Measurements from ENCODE around the gene SPRED2.

SPRED2 gene, protein sequence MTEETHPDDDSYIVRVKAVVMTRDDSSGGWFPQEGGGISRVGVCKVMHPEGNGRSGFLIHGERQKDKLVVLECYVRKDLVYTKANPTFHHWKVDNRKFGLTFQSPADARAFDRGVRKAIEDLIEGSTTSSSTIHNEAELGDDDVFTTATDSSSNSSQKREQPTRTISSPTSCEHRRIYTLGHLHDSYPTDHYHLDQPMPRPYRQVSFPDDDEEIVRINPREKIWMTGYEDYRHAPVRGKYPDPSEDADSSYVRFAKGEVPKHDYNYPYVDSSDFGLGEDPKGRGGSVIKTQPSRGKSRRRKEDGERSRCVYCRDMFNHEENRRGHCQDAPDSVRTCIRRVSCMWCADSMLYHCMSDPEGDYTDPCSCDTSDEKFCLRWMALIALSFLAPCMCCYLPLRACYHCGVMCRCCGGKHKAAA

DNA sequence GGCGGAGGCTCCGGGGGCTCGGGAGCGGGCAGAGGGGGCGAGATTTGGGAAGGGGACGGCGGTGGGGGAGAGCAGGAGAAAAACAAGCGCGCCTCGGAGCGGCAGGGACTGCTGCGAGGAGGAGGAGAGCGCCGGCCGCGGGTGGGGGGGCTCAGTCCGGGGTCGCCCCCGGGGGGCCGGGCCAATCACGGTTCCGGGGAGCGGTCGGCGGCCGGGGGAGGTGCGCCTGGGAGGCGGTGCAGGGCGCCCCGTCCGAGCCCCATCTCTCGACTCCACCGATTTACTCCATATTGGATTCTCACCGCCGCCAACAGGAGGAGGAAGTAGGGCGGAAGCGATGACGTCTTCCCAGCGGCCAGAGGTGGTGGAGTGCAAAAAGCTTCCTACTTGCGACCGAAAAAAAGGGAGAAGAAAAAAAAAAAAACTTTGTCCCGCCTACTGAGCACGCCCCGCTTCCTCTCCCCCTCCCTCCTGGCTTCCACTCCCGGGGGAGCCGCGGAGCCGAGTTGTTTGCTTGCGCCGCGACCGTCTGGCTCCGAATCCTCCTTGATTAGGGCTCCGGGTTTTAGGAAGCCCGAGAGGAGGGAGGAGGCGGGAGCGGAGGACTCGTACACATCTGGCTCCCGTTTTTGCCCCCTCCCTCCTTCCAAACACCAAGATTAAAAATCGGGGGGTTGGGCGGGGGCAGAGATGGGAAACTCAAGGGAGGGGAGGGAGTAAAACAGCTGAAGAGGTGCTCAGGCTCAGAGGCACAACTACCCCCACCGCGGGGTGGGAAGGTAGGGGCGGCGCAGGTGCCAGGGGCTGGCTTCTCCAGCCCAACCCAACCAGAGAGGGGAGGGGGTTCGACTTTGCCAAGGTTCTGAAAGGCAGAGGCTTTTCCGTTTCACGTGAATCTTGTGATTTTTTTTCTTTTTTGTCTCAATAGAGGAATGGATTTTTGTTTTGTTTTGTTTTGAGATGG is at the start of gene SPRED2:
SPRED2 (minus strand) TSS at position 373 of the 964 bp plus-strand sequence. CDS start 612 bp downstream, outside the sequence.
- peak; percentile 84 for DNase-seq

DNA sequence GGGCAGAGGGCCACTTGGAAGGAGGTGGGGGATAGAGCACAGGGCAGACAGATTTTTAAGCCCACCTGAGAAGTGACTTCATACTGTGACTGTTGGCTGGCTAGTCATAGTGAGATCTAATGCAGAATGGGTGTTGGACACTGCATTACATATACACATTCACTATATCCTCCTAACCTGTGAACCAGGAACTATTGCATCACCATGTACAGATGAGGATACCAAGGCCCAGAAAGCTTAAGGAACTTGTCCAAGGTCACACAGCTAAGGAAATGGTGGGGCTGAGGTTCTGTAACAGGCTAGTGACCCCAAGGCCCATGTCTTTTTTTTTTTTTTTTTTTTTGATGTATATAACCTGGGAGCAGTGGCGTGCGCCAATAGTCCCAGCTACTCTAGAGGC is 49.6 kb upstream of the SPRED2 start:
- no peak for DNase-seq

DNA sequence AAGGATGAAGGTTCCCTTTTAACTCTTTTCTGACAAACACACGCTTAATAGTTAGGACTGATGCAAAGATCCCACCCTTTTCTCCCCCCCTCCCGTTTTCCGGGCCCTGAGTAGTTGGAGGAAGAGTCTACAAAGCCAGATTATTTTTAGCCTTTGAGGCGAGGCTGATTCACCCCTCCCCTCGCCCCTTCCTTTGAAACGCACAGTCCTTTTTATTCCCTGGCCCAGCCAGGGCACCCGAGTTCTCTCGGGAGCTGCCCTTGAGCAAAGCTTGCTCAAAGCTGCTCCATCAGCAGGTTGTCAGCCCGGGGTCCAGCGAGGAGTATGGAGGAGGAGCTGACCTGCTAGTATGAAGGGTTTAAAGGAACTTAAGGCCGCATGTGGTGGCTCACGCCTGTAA is 47.1 kb upstream of the SPRED2 start:
- DNase-seq: no peak

DNA sequence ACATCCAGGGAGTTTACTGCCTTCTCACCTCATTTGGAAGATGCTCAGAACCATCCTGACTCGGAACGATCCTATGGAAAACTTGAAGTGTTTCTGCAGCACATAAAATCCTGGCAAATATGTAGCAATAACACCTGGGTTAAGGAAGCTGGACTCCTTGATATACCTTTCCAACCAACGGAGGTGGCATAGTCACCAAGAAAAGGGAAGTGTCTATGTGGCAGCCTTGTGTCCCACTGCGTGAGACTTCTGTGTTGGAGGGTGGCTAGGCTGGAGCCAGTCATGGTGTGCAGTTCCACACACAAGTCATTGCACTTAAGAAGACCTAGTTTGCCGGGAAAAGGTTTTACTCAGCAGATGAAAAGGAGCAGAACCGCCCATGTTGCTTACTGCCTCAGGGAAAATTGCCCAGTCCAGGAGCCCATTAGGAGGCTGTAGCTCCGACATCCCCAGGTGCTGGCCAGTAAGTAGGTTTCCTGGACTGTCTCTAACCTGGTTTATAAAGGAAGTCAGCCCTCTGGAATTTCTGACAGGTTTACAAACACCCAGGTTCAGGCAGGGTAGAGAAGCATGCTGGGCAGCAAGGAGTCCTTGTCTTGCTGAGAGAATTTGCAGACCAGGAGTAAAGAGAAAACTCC is 46.2 kb upstream of the SPRED2 start:
- no peak for DNase-seq

DNA sequence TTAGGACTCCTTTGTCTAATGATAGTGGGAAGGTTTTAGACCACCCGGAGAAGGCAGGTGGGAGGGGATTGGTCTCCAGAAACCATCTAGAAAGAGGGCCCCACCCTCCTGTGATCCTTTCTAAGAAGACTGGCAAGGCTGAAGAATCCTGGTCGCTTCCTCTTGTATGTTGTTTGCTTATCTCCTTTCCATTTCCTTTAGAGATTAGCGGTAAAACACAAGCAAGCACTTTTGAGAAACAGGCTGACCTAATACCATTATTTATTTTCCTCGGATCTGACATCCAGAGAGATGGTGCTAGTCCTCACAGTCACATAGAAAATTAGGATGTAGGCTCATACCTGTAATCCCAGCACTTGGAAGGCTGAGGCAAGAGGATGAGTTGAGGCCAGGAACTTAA is 45.2 kb upstream of the SPRED2 start:
- DNase-seq: no peak

DNA sequence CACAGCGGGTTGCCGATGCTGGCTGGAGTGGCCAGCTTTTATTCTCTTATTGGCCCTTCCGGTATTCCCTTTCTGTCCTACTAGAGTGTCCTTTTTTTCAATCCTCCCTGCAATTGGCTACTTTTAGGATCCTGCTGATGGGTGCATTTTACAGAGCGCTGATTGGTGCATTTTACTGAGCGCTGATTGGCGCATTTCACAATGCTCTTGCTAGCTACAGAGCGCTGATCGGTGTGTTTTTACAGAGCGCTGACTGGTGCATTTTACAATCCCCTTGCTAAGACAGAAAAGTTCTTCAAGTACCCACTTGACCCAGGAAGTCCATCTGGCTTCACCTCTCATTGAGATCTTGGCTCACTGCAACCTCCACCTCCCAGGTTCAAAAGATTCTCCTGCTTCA is 44.4 kb upstream of the SPRED2 start:
- no peak for DNase-seq

DNA sequence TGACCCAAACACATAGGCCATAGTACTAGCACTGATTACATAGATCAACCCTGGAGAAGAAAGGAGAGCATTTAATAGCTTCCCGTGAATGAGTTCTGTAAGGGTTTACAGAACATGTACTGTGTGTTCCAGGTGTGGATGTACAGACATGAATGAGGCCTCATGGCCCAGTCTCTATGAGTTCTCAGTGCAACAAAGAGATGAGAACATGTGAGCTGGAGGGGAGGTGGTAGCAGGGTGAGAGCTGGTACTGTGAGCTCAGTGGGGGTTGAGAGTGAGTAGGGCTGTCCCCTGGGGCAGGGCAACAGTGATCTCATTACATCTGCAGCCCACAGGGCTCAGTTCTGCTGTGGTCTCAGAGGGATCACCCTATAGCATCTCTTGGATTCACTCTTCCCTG is 42.6 kb upstream of the SPRED2 start:
- DNase-seq: no peak

DNA sequence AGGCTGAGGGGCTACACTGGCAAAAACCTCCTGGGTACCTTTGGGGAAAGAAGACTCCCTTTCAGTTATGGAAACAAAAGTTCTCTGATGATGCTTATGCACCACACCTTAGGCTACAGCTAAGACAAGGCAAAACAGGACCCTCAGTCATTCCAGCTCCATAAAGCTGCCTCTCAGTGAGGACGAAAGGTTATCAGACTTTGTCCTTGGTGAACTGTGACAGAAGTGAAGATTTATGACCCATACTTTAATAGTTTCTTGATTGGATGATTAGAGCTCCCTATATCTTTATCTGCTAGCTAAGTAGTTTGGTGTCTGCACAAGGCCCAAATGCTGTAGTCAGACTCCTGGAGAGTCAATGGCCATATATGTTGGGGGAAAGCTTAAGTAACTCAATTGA is 40.6 kb upstream of the SPRED2 start:
- no peak for DNase-seq

DNA sequence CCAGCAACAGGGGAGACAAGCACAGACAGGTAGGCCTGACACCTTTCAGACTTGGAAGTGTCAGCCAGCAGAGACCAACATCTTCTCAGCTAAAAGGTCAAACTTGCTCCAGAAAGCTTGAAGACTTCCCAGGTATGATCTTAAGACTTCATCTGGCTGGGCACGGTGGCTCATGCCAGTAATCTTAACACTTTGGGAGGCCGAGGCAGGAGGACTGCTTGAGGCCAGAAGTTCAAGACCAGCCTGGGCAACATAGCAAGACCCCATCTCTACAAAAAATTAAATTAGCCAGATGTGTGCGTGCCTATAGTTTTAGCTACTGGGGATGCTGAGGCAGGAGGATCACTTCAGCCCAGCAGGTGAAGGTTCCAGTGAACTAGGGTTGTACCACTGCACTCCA is 39.0 kb upstream of the SPRED2 start:
- DNase-seq: no peak

DNA sequence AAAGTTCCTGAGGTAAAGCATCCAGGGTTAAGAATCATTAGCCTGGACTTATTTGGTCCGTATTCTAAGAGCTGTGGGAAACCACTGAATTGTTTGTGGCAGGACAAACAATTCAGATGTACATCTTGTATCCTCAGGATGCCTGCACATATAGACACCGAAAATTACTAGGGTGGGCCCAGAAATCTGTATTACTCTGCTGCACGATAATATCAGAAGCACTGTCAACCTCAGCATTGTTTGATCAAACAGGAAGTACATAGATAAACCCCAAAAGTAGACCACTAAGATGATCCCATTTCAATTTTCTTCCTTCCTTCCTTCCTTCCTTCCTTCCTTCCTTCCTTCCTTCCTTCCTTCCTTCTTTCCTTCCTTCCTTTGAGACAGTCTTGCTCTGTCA is 34.2 kb upstream of the SPRED2 start:
- DNase-seq: no peak

DNA sequence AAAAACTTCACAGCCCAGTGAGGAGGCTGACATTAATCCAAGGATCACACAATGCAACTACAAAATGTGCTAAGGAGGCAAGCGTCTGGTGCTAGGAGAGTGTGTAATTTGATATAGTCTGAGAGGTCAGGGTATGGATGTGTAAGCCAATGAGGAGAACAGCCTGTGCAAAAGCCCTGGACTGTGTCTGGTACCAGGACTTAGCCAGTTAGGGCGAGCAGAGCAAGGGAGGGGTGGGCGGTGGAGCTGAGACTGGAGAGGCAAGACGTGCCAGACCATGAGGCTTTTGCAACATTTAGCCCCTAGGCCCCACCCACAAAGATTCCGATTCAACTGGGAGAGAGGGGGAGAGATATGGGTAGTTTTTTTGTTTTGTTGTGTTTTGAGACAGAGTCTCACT is 33.5 kb upstream of the SPRED2 start:
- no peak for DNase-seq

DNA sequence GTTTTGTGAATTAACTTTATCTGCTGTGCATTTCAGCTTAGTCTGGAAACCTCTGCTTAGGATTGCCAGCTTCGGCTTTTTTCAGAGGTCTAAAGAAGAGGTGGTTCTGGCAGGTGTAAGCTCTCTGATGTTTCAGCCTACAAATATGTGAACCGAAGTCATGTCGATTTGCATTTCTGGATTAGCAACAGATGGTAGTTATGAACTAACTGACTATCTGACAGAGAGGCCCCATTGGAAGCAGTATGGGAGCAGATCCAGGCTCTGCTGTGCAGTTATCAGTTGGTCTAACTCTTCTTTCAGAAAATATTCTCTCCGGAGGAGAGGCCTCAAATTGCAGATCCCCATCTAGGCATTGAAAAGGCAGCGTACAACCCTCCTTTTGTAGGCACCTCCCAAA is 32.7 kb upstream of the SPRED2 start:
- DNase-seq: no peak

DNA sequence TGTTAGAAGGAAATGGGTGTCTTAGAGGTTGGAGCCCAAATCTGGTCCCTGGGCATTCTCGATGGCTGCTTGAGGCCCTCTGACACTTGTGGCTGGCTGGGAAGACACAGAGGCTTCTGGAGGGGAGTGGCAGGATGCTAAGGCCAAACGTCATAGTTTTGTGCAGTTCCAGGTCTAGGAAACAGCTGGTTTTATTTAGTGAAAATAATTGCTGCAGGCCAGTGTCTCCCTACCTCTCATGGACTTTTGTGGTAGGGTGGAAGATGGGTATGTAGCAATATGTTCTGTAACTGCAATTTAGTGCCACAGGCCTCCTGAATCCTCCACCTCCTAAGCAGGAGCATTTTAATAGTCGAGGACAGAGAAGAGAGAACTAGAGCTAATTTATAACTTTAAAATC is 32.2 kb upstream of the SPRED2 start:
- DNase-seq: no peak

DNA sequence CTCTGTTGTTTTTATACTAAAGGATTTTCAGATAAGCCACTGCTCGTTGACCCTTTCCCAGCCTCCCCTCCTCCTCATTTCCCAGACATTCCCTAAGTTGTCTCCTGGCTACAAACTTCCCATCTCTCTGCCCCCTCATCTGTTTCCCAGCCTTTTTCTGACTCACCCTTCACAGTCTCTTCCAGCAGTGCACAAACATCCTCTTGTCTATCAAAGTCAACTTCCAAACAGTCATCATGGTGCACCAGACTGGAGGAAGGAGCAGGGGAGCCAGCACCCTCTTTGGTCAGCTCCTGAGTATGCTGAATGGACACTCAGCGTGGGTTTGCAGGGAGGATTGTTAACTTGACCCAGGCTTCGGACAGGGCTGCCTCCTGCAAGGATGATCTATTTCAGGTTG is 26.6 kb upstream of the SPRED2 start:
- DNase-seq: no peak

DNA sequence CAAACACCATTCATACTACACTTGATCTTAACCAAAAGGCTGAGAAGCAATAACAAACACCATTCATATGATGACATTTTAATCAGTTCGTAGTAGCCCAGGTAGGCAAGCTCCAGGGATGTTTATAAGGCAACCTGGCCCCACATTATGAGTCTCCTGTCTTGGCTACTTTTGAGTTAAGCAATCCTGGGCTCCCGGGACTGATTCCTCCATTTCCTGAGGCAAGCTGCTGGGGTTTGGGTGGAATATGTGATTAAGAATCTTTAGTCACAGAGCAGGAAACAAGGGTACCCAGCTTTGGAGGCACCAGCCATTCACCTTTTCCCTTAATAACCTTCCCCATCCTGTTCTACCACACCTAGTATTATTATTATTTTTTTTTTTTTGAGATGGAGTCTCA is 24.5 kb upstream of the SPRED2 start:
- DNase-seq: no peak

DNA sequence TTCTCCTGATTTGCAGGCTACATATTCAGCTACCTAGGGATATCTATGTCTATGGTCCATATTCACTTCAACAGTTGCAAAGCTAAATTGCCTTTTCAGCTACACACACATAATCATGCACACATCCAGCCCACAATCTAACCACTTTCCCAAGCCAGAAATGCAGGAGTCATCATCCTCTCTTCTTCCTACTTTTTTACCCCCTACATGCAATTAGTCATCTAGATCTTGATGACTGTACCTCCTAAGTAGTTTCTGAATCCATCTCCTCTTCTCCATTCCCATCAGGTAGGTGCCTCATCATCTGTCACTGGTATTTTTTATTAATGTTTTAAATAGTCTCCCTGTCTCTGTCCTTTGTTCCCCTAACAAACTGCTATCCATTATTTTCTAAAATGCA is 23.7 kb upstream of the SPRED2 start:
- DNase-seq: no peak

DNA sequence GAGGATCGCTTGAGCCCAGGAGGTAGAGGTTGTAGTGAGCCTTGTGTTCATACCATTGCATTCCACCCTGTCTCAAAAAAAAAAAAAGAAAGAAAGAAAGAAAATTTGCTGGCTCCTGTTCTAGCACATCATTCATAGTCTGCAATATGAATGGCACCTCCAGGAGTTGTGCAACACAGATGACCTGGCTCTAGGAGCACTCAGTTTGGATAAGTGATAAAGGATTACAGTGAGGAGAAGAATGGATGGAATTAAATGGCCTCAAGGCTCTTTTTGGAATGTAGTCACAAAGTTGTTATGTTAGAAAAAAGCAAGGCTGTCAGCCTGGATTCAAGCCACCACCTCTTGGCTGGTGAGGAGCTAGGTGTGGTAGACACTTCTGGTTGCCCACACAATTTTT is 21.5 kb upstream of the SPRED2 start:
- no peak for DNase-seq

DNA sequence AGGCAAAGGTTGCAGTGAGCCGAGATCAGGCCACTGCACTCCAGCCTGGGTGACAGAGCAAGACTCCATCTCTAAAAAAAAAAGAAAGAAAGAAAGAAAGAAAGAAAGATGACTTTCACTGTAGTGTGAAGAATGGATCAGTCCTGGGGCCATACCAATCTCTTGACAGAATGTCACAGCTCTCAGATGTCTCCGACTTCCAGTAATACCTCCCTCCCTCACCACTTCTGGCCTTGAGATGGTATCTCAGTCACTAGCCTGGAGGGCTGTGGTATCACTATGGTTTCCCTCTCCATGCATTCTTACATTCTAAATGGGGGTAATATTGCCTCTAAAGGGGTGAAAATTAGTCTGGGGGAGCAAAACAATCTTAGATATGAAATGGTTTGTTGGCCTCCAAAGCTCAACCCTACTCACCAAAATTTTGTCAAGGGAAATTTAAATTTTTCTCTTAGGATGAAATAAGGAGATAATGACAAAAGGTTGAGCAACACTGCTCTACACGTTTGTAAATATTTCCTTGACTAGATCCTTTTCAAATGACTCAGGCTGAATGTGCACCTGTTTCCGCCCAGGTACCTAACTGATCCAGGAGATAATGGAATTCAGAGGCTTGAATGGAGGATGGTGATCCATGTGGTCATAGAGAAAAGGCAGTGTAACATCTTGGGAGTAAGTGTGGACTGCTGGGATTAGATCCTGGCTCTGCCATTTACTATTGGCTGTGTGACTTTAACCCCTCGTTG is 19.9 kb upstream of the SPRED2 start:
- DNase-seq: no peak

DNA sequence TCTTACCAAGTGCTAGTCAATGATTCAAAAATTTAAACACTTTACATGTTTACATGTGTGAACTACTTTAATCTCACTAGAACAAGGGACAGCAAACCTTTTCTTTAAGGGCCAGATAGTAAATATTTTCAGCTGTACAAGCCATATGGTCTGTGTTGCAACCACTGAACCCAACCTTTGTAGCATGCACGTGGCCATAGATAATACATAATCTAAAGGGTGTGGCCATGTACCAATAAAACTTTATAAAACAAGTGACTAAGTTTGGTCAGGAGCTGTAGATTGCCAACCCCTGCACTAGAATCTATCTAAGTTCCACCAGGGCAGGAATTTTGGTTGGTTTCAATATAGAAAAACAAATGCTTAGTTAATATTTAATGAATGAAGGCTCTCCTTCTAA is 18.4 kb upstream of the SPRED2 start:
- DNase-seq: no peak

DNA sequence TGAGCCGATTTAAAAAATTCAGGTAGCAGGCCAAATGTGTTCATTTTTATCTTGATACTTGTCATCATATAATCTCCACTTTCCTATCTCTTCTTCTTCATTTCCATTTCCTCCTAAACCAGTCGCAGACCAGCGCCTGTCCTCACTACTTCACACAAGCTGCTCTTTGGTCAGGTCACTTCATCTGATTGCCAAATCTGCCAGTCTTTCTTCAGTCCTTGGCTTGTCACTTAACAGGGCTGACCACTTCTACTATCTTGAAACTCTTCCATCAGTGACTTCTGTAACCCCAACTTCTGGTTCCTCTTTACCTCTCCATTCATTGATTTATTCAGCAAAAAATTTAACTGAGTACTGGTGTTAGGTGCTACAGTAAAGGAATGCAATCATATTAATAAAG is 18.0 kb upstream of the SPRED2 start:
- no peak for DNase-seq

DNA sequence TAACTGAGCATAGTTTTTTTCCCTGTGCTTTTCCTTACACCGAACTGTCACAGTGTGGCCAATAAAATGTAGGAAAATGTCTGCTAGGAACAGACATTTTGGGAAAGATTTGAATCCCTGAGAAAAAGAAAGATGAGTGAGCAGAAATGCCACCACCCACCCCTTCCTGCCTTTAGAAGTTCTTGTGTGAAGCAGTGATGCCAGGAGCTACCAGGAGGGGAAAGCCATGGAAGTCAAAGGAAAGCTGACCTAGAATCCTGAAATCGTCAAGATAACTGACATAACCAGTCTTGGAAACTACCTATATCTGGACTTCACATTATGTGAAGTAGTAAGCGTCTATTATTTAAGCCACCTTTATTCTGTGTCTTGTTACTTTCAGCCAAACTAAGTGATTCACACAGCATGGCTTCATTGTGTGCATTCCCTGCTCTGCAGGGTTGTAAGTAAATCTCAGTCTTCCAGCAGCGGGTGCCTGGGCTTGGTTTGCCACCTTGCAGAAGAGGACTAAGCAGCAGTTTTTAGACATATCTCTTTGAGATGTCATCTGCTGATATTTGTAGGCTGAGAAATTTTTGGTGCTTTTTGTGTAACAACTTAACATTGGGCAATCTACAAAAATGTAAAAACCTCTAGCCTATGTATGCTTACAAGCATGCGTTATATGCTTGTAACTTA is 11.2 kb upstream of the SPRED2 start:
- no peak for DNase-seq

DNA sequence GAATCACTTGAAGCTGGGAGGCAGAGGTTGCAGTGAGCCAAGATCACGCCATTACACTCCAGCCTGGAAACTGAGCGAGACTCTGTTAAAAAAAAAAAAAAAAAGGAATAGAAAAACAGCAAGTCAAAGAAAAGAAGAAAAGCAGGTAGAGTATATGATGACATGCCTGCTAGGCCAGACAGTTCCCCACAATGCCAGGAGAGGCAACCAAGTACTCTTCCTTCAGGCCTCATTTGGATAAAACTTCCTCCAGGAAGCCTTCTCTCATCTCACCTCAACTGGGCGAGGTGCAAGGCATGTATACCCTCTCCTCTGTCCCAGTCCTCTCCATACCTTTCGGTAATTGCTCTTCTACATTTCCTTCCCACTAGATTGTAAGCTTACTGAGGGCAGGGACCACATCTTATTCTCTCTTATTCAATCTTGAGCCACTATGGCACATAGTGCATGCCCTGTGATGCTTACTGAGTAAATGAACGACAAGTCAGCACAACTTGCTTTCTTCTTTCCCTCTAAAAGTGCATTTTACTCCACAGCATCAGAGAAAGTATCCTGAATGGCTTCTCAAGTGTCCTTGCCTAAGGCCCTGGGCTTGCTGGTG is 10.1 kb upstream of the SPRED2 start:
- no peak for DNase-seq
